ENCODE measurements around the gene CTRL.
A peak's percentile ranks its signal among the peaks of the same experiment; 100 is the strongest.
"Not testable (repeated sequence)": the region's sequence is repeated elsewhere in the genome, so short reads cannot be mapped to it uniquely, and the experiment has no call there.

The CTRL gene

DNA sequence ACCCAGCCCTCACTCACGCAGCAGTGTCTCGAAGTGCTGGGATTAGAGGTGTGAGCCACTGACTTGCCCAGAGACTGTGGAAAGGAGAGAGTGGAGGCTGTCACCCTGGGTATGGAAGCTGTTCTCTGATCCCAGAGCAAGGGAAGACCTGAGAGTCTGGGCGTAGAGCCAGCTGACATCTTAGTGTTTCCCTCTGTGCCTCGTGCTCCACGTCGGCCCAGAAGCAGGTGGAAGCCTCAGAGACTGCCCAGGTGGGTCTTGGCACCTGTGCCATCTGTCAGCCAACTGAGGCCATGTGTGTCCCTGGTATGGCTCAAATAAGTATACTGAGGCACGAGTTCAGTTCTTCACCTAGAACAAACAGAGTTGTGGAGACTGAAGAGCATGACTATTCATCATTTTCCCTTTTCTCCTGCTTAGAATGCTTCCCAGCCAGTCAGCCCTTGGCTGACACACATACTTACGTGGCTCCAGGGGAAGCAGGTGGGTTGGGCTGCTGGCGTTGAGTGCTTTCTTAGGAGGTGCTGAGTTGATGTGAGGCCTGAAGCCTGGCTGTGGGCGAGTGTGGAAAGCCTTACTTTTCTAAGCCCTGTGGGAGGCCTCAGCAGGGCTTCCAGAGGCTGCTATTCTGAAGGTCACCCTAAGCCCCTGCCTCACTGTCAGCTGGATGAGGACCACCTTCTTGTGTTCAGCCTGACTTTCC, 8.1 kb downstream of the CTRL start:
- DNase-seq, result no peak

DNA sequence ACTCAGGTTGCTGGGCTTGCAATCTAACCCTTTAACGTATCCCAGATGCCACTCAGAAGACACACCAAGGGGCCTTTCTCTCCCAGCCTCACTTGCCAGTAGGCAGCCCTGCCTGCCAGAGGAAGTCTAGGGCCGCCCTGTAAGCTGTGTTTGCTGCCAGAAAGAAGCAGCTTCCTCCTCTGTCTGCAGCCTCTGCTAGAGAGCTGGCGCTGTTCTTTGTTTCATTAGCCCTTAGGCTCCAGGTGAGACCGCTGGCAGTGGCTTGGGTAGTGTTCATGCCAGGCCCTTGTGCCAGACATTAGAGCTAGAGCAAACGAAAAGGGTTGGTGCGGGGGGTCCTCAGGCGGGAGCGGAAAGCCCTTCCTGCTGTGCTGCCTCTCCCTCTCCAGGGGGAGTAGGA, 8.9 kb downstream of the CTRL start:
- DNase-seq, result no peak

DNA sequence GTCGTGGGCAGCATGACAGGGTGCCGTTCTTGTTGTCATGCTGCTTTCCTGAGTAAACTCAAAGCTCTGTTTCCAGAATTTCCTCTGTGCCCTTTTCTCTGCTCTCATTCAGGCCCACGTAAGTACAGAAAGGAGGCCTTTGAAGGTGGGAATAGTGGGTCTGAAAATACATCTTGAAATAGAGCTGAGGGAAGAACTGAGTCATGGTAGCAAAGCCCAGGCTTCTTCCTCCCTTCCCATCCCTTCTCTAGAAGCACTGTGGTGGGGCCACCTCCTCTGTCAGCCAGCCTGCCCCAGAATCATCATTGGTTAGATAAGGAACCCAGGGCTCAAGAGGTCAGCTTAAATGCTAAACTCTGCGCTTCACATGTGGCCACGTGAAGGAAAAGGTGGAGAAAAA, 9.4 kb downstream of the CTRL start:
- DNase-seq, result no peak

DNA sequence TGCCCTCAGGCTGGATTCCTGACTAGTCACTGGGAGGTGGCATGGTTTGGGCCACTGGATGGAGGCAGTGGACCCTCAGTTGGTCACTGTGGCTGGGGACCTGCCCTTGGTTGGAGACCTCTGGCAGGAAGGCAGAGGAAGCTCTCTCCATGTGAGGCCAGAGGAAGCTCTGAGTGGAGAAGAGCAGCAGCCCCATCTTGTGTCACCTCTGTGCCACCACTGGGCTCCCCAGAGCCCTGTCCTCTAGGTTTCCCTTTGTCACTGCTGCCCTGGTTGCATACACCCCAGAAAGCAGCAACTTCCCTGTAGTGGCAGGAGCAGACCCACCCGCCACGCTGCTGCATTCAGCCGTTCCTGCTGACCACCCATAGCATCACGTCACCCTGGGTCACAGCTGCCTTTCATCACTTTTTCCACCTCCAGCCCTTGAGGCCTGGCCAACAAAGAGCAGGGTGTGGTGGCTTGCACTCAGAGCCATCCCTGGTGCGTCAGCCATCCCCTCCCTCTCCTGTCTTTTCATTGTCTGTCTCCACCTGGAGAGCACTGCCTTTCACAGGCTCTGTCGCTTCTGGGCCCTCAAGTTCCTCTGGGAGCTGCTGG, 11.9 kb downstream of the CTRL start:
- no peak for DNase-seq

DNA sequence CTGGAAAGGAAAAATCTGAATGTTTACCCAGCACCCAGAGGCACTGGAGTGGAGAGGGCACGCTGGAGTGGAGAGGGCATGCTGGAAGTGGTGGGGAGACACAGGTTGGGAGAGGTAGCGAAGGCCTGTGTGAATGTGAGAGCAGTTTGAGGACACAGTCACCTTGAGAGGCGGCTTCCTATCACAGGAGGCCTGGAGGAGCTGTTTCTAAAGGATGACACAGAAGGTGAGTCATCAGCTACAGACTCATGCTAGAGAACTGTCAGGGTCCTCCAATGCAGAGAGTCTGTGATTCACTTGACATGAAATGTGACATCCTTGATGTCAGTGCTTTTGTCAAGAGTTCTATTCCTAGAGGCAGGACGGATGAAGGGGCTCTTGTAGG, 13.8 kb downstream of the CTRL start:
- DNase-seq, result peak; percentile 90

DNA sequence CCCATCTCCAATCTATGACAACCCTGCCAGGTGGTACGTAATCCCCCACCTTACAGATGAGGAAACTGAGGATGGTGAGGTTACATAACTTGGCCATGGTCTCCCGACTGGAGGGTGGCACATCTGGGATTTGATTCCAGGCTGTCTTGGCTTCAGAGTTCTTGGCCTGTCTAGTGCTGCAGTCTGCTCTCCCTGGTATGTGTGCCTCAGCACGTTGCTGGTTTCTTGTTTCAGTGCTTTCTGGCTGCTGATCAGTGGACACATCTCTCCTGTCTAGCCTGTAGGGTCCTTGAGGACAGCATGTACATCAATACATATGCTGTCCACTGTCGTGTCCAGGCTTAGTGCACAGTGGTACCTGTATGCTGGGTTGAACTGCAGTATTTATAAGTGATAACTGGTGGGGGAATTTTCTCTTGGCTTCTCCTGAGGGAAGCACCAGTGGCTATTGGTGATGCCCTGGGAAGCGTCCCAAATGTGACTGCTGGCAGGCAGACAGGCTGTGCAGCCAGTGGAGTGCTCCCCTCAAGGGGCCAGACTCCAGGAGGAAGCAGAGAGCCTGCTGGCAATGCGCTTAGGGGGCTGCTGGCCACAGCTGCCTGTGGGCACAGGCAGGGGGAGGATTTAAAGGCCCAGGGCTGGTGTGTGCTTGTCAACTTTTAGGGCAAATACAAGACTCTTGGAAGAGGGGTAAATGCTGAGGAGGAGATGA, 14.4 kb downstream of the CTRL start:
- peak; percentile 36 for DNase-seq

DNA sequence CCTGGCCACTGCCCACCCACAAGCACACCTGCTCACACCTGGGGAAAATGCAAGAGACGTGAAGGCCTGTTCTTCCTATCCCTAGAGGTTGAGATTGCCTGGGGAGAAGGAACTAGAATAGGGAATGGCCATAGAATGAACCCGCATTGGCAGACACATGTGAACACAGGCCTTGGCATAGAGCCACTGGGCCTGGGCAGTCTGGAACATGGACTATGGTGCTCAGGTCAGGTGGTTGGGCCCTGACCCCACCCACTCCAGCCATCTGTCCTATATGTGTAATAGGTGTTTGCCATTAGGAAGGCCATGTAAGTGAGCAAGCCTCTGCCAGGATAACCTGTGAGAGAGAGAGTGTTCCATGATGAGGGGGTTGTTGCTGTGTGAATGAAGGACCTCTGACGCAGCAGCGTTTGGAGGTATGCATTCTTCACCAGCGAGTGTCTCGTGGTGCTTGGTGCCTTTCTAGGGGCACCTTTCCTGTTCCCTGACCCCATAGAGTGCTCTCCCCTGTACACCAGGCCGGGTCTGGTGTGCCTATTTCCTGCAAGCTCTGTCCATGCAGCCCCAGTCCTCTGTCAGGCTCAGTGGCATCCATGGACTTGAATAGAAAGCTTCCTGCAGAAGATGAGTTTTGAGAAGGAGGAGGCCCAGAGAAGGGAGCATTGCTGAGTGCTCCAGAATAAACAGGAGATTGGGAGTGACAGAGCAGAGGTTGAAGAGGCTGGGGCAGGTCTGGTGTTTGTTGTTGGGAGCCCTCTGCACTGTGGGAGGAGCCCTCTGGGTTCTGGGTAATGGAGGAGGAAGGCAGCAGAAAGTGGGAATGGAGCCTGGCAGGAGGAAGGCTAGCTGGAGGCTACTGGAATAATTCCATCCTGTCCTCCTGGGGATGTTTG, 15.6 kb downstream of the CTRL start:
- DNase-seq, result no peak

DNA sequence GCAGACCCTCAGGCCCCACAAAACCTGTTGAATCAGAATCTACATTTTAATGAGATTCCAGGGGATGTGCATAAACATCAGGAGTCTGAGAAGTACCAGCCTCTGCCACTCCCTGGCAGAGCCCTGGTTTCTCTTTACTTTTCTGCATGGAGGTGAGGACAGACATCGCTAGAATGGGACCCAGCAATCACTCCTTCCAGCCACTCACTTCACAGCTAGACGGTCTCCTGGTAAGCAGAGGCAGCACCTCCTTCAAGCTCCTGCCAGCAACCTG, 16.2 kb downstream of the CTRL start:
- not testable (repeated sequence) for DNase-seq

DNA sequence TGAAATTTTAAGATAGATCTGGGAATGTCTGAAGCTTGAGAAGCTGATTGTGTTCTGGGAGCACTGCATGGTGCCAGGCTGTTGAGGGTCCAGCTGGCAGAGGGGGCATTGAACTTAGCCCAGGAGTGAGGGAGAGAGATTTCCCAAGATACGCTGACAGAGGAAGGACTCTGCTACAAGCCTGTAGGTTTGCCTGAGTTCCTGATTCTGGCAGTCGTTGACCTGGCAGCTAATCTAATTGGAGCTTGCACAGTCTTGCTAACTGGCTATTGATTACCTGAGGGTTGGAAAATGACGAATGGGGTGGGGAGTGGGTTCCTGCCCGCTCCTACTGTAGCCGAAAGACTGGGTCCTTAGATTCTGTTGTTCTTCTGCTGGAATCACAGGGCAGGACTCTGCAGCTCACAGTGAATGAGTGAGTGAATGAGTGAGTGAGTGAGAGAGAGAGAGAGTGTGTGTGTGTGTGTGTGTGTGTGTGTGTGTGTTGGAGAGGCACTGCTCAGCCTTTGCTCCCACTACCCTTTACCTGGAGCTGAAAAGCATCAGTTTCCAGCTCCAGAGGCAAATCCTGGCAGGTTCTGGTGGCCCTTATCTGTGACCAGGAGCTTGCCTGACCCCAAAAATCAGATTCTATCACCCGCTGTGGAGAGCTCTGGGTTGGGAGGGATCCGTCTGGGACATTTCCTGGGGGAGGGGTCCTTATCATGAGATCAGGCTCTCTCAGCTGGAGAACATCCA, 16.7 kb downstream of the CTRL start:
- DNase-seq, result no peak

DNA sequence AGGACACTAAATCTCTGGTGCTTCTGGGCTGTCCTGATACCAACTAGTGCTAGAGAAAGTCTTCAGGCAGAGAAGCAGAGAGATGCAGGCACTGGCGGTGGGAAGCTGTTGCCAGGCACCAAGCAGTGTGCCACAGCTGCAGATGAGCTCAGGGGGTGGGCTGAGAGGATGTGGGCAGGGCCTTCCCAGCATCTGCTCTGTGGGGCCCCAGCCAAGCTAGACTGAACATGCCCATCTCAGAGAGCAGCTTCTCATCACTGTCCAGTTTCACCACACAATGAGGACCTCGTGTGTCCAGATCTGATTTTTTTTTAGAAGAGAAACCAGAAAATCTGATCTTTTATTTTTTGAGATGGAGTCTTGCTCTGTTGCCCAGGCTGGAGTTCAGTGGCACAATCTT, 21.5 kb downstream of the CTRL start:
- peak; percentile 40 for DNase-seq

DNA sequence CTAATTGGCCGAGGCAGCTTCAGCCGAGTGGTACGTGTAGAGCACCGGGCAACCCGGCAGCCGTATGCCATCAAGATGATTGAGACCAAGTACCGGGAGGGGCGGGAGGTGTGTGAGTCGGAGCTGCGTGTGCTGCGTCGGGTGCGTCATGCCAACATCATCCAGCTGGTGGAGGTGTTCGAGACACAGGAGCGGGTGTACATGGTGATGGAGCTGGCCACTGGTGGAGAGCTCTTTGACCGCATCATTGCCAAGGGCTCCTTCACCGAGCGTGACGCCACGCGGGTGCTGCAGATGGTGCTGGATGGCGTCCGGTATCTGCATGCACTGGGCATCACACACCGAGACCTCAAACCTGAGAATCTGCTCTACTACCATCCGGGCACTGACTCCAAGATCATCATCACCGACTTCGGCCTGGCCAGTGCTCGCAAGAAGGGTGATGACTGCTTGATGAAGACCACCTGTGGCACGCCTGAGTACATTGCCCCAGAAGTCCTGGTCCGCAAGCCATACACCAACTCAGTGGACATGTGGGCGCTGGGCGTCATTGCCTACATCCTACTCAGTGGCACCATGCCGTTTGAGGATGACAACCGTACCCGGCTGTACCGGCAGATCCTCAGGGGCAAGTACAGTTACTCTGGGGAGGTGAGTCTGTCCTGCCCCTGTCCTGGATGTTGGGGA, 22.5 kb downstream of the CTRL start:
- no peak for DNase-seq

DNA sequence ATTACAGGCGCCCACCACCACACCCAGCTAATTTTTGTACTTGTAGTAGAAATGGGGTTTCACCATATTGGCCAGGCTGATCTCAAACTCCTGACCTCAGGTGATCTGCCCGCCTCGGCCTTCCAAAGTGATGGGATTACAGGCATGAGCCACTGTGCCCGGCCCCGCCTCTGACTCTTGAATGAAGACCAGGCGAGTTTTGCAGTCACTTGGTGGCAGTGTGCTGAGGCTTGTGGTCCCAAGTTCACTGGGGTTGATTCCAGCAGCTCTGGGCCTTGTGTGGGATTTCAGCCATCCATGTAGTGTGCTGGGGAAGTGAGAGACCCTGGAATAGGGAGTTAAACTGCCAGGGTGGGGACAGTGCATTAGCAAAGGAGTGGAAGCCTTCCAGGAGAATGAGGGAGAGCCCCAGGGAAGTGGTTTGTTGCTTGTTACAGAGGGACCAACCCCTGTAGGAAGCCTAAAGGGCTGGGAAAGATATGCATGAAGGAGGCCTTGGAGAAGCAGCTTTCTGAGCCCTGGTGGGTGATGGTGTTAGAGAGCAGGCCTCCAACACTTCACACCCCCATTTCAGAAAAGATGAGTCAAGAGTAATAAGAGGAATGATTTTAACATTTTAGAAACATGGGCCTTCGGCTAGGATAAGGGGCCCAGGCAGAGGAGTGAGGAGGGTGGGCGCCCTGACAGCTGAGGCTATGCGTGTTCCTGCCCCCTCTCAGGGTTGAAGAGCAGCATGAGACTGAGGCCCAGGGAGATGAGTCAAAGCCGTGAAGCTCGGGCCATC, 24.1 kb downstream of the CTRL start:
- DNase-seq, result no peak

DNA sequence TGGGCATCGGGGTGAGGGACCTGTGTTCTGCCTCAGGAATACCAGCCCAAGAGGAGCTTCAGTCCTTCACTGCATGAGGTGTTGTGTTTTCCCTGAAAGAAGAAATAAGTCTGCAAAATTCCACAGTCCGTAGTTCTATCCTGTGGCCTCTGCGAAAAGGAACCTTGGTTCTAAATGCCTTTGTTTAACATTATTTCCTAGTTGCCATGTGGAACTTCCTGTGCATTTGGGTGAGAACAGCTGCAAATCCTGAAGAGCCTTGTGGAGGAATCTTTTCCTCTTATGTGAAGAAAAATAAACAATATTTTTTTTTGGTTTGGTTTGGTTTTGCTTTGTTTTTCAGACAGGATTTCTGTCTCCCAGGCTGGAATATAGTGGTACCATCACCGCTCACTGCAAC, 28.8 kb downstream of the CTRL start:
- no peak for DNase-seq

DNA sequence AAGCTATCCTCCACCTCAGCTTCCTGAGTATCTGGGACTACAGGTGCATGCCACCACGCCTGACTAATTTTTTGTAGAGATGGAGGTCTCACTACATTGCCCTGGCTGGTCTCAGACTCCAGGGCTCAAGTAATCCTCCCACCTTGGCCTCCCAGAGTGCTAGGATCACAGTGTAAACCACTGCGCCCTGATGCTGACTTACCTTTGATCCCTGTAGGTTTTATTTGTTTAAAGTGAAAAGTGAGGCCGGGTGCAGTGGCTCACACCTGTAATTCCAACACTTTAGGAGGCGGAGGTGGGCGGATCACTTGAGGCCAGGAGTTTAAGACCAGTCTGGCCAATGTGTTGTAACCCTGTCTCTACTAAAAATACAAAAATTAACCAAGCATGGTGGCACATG, 29.9 kb downstream of the CTRL start:
- DNase-seq, result no peak

DNA sequence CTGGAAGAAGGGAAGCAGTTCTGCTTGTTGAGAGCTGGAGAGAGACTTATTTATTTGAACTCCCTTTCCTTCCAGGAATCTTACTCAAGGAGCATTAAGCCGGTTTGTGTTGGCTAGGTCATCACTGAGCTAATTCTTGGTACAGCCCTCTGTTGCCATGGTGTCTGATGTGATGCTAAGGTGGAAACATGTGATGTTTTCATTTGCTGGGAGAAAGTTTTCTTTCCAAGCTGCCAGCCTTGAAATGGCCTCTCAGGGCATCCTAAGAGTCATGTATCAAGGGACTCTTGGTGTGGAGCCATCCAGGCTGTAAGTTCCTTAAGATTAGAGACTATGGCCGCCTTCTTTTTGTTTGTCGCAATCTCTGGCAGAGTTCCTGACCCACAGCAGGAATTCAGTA, 34.4 kb downstream of the CTRL start:
- DNase-seq, result no peak

DNA sequence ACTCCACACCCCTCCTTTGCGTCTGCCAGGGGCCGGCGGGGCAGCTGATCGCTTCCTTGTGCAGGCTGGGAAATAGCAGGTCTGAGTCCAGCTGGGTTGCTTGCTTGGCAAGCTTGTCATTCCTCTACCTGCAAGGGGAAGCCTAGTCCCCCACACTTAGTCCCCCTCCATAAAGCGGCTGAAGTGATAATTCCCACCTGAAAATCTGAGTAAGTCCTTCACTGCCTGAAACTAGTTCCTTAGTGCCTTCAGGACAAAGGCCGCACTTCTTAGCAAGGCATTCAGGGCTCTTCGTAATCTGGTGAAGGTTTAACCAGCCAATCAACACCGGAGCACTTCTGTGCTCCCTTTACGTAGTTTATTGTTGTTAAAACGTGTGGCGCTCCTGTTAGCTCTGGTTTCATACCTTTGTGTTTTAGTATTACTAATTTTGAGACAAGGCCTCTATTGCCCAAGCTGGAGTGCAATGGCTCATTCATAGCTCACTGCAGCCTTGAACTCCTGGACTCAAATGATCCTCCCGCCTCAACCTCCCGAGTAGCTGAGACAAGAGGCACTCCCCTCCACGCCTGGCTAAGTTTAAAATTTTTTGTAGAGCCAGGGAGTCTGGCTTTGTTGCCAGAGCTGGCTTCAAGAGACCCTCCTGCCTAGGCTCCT, 37.8 kb downstream of the CTRL start:
- no peak for DNase-seq

DNA sequence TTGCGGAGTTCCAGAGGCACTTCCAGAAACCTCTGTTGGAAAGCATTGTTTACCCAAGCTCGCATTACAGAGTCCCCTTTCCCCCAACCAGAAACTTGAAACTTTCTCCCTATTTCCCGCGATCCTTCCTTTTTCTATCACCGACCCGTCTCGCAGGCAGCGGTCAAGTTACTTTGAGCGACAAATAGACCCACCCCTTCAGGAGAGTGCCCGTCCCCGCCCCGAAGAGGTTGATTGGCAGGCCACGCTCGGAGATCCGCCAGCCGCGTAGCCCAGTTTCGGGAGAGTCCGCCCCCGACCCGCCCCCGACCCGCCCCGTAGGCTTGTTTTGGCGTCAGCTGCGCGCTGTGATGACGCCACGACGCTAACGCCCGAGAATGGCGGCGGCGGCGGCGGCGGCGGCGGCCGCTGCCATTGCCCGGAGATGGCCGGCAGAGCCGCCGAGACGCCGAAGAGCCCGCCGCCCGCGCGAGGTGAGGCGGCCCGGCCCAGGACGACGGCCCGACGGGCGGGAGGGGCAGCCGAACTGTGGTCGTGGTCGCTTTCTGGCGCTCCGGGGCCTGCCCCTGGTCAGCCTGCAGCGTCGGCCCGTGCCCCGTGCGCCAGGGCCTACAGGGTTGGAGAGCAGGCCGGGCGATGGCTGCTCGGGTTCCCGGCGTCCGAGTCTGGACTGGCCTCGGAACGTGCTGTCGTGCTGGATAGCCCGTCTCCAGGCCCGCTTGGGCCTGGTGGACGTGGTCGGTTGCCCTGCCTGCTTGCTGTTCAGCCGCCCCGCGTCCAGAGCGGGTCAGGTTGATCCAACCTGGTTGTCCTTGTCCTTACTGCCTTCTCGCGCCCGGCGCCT, 38.5 kb downstream of the CTRL start, which contains the start of gene PSKH1:
TSS of gene PSKH1 (plus strand) at position 356 of the 844 bp plus-strand sequence. CDS start 15,496 bp downstream, outside the sequence.
- DNase-seq, result peak; percentile 95

DNA sequence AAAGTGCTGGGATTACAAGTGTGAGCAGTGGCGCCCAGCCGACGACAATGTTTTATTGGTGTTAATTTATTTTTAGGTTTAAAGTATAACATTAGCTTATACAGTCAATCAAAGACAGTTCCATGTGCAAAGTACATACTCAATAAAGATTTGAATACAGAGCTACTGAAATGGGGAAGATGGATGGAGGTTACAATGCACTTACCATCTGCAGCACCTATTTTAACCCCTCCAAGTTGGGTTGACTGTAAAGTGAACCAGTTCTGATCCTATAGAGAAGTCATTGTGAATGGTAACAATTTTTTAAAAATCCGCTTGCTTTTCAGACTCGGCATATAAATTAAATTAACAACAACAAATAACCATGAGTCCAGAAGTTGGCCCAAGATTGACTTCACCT, 39.3 kb downstream of the CTRL start:
- no peak for DNase-seq

DNA sequence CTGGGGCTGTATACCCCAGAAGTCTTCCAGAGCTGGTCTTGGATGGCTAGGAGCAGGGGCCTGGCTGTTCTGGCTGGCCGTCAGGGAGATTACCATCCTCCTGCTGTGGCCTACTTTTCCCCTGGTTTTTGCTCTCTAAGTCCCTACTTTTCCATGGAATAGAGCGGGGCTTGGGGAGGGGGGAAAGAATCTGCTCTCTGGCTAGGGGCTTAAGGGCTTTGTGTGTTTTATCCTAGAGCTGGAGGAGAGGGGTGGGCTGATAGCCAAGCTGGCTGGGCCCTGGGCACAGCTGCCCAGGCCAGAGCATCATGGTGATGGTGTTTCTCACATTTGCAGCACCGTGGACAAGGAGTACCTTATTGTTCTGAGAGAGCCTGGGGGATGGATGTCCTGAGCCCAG, 43.3 kb downstream of the CTRL start:
- DNase-seq, result no peak

DNA sequence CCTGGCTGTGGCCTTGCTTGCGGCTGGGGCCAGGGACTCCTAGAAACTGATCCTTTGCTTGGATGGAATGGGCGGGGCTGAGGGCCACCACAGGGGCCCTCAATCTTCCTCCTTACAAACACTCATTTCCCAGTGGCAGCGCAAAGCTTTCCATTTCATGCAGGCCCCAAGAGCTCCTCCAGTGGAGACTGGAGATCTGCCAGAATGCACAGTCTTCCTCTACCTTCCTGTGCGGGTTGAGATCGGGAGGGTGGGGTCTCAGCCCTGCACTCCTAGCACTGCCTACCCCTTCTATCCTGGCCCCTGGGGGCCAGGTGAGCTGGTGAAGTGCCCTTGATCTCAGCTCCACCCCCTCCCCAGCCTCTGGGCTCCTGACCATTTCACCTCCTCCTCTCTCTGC, 45.3 kb downstream of the CTRL start:
- no peak for DNase-seq
